Vagina (tissue), 2 donors: ENCODE data around the gene TARDBP. TPM values are rescaled to one million over a fixed set of nuclear protein-coding genes. Genes with fewer than 3 reads are reported as not detected.

Experiments used
- DNase-seq, 2 donors: peaks; one replicate each; pipeline ENCODE4 v3.0.0-alpha.2; 2017; ENCODE audit errors: extremely low spot score in 2 of 2
- H3K27ac ChIP-seq: fragments of 200-600 bp; sonication (generic); one replicate; pipeline ENCODE4 v1.5.1; 2019
- H3K27me3 ChIP-seq: fragments of 200-600 bp; sonication (generic); one replicate; pipeline ENCODE4 v1.5.1; 2019
- H3K36me3 ChIP-seq, 2 donors: fragments of 200-600 bp; sonication (generic); one replicate each; pipeline ENCODE4 v1.5.1; 2017 to 2019
- H3K4me1 ChIP-seq: fragments of 200-600 bp; sonication (generic); one replicate; pipeline ENCODE4 v1.5.1; 2019
- H3K4me3 ChIP-seq, 2 donors: fragments of 200-600 bp; sonication (generic); 1 replicate in 1 of 2; 2 replicates in 1 of 2; pipeline ENCODE4 v1.5.1; 2016 to 2019
- H3K9me3 ChIP-seq: fragments of 200-600 bp; sonication (generic); one replicate; pipeline ENCODE4 v1.5.1; 2019
- CTCF ChIP-seq, 3 experiments: fragments of 450-650 bp in 2 of 3; fragments of 200-600 bp in 1 of 3; sonication (generic) in 1 of 3; IDR thresholded peaks; one replicate each; pipeline ENCODE4 v1.5.1; 2017 to 2019; ENCODE audit warnings: antibody characterized with exemption in 3 of 3, mild to moderate bottlenecking in 2 of 3, moderate library complexity in 2 of 3
- POLR2A ChIP-seq, 2 donors: fragments of 450-650 bp; IDR thresholded peaks; one replicate each; pipeline ENCODE4 v1.6.1; 2017; ENCODE audit warnings: antibody characterized with exemption in 2 of 2, mild to moderate bottlenecking in 2 of 2, moderate library complexity in 2 of 2
- POLR2AphosphoS5 ChIP-seq, 2 donors: sonication (generic); formaldehyde crosslinking; IDR thresholded peaks; one replicate each; pipeline ENCODE4 v1.9.0; 2017; ENCODE audit warnings: antibody characterized with exemption in 2 of 2, mild to moderate bottlenecking in 2 of 2, low read depth in 1 of 2; ENCODE audit not compliant: insufficient read depth in 1 of 2
- intact Hi-C: fragments of 100-400 bp; cut with DNase I; formaldehyde crosslinking; loops from one replicate; pipeline ENCODE4 v1.15.1; 2023
- total RNA-seq: library from RNA; depleted of rRNA; stranded (reverse); fragments of >200 nt; gene quantifications from one replicate; pipeline ENCODE4 v1.2.3, GENCODE V29; 2016

The TARDBP gene
- total RNA-seq, 1 donor from 2014 or later, result 213 TPM

- Histone ChIP-seq H3K4me3 (no peak overlapping the region), H3K27ac (no peak overlapping the region), H3K27me3 (no peaks in the 10 kb centered on the region), H3K9me3 (no peaks in the 10 kb centered on the region), H3K36me3 (no peaks in the 10 kb centered on the region), H3K4me1 (peaks cover 39% of the 10 kb centered on the region)
- TF ChIP-seq POLR2AphosphoS5 (IDR thresholded peaks at IDR 0.05; ENCODE audit: insufficient read depth in 1 of 2, low read depth in 1 of 2) (peak; percentile 61 to 73), POLR2A (IDR thresholded peaks at IDR 0.05) (no peak)
- DNase-seq, result no peak
- intact Hi-C loops, result no loop called here
These were observed 36.7 kb upstream of the TARDBP start for GRCh38 chr1:10975567-10976326.

GRCh38 chr1:10978719-10979118, 33.7 kb upstream of the TARDBP start:
- no peaks in the 10 kb centered on the region for H3K9me3 ChIP-seq
- no peak for DNase-seq
- TF ChIP-seq POLR2A (IDR thresholded peaks at IDR 0.05) (no peak), CTCF (IDR thresholded peaks at IDR 0.05) (no peak), POLR2AphosphoS5 (IDR thresholded peaks at IDR 0.05; ENCODE audit: insufficient read depth in 1 of 2, low read depth in 1 of 2) (no peak)
- intact Hi-C loops, result no loop called here
- H3K27me3 ChIP-seq, result no peaks in the 10 kb centered on the region
- H3K4me3 ChIP-seq, result no peak overlapping the region
- peaks cover 37% of the 10 kb centered on the region for H3K4me1 ChIP-seq
- no peaks in the 10 kb centered on the region for H3K36me3 ChIP-seq
- no peak overlapping the region for H3K27ac ChIP-seq

DNA sequence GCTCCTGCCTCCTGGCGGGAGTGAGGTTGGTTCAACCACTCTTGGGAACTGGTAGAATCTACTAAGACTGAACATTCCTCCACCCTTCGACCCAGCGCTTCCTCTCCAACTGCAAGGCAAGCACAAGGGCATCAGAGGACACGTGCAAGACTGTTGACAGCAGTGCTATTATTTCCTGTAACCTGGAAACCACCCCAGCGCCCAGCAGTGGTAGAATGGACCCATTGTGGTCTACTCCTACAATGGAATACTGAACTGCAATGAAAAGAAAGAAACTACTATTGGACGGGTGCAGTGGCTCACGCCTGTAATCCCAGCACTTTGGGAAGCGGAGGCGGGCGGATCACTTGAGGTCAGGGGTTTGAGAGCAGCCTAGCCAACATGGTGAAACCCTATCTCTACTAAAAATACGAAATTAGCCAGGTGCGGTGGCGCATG, 33.0 kb upstream of the TARDBP start:
- peaks cover 31% of the 10 kb centered on the region for H3K4me1 ChIP-seq
- TF ChIP-seq POLR2A (IDR thresholded peaks at IDR 0.05) (no peak), CTCF (IDR thresholded peaks at IDR 0.05) (no peak), POLR2AphosphoS5 (IDR thresholded peaks at IDR 0.05; ENCODE audit: insufficient read depth in 1 of 2, low read depth in 1 of 2) (no peak)

DNA sequence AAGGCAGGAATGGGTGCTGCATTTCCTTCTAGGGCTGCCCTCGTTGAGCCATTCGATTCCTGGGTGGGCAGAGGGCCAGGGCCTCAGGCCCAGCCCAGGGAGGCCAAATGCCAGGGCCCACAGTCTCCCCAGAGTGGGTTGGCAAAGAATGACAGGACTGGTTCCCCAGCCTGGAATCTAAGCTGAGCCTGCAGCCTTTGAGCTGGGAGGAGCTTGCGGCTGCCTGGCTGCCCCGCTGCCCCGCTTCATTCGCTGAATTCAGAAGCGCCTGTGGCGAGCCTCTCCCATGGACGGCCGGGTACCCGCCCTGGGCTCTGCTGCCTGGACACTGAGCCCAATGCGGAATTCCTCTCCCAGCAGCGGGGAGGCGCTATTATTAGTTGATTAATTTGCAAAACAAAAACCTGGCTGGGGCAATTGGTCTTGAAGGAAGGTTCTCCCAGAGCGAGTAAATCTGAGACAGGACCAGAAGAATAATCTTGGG, 32.3 kb upstream of the TARDBP start:
- intact Hi-C loops, result no loop called here
- H3K9me3 ChIP-seq, result no peaks in the 10 kb centered on the region
- no peak overlapping the region for H3K27ac ChIP-seq
- peak overlapping the region; percentile 6 to 8 for H3K4me3 ChIP-seq
- DNase-seq, result no peak
- no peaks in the 10 kb centered on the region for H3K36me3 ChIP-seq
- no peaks in the 10 kb centered on the region for H3K27me3 ChIP-seq
- H3K4me1 ChIP-seq, result peaks cover 30% of the 10 kb centered on the region
- no peak for TF ChIP-seq POLR2A (IDR thresholded peaks at IDR 0.05)
- no peak for TF ChIP-seq CTCF (IDR thresholded peaks at IDR 0.05)
- peak in 1 of 2 donors; percentile 49 for TF ChIP-seq POLR2AphosphoS5 (IDR thresholded peaks at IDR 0.05; ENCODE audit: insufficient read depth in 1 of 2, low read depth in 1 of 2)

More for the DNA sequence above, 33.0 kb upstream of the TARDBP start:
- Histone ChIP-seq H3K9me3 (no peaks in the 10 kb centered on the region), H3K36me3 (no peaks in the 10 kb centered on the region), H3K27me3 (no peaks in the 10 kb centered on the region), H3K27ac (no peak overlapping the region), H3K4me3 (no peak overlapping the region)
- no peak for DNase-seq
- intact Hi-C loops, result no loop called here

- Histone ChIP-seq H3K9me3 (no peaks in the 10 kb centered on the region), H3K4me3 (no peak overlapping the region), H3K27ac (no peak overlapping the region), H3K4me1 (peaks cover 20% of the 10 kb centered on the region), H3K27me3 (no peaks in the 10 kb centered on the region), H3K36me3 (no peaks in the 10 kb centered on the region)
- TF ChIP-seq CTCF (IDR thresholded peaks at IDR 0.05) (no peak), POLR2A (IDR thresholded peaks at IDR 0.05) (no peak), POLR2AphosphoS5 (IDR thresholded peaks at IDR 0.05; ENCODE audit: insufficient read depth in 1 of 2, low read depth in 1 of 2) (no peak)
- intact Hi-C loops, result no loop called here
- DNase-seq, result no peak
These were observed 31.4 kb upstream of the TARDBP start for GRCh38 chr1:10980841-10981727.
